Measurements from ENCODE around the gene MVD. TPM values are rescaled to one million over a fixed set of nuclear protein-coding genes. Genes with fewer than 3 reads are reported as not detected.

Gene MVD
- total RNA-seq, 1 donor from 2014 or later = 40.0 TPM

DNA sequence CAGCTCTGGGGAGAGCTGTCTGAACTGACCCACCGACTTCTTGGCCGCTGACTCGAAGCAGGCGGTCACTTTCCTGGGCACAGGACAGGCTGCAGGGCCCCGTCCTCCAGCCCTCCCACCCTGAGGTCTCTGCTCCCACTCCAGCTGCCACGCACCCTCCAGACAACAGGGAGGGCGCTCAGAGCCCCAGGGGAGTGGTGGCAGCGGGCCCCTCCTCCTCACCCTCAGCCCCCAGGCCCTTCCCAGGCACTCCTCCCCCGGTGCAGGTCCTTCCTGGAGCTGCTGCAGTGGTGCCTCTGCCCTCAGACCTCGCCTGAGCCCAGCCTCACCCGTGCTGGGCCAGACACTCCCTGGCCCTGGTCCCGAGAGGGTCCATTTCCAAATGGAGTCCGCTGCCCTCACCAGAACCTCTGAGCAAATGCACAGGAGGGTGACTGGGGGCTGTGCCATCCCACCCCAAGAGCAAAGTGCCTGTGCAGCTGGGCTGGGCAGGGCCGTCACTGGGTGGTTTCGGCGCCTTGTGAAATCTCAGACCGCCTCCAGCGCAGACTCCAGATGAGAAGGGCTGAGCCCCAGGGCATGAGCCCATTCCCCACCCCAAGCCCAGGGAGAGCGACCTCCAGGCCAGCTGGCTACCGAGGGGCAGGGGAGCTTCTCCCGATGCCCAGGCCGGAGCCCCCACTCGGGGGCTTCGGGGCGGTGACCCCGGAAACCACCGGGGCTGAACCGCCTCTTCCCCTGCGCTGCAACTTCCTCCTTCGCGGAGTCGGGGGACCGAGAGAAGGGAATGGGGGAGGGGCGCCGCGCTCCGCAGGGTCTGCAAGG lies 12.8 kb downstream of the MVD start:
- peaks cover 6% of the 10 kb centered on the region for H3K36me3 Mint-ChIP-seq (ENCODE audit: low read depth)
- H3K4me3 Mint-ChIP-seq (ENCODE audit: unreplicated experiment) = peak overlapping the region; percentile 66
- peaks cover 15% of the 10 kb centered on the region for H3K4me1 Mint-ChIP-seq (ENCODE audit: low read depth)
- no peaks in the 10 kb centered on the region for H3K27me3 Mint-ChIP-seq (ENCODE audit: low read depth)
- DNase-seq (ENCODE audit: low spot score) = peak; percentile 70
- TF ChIP-seq, protein P1, sequence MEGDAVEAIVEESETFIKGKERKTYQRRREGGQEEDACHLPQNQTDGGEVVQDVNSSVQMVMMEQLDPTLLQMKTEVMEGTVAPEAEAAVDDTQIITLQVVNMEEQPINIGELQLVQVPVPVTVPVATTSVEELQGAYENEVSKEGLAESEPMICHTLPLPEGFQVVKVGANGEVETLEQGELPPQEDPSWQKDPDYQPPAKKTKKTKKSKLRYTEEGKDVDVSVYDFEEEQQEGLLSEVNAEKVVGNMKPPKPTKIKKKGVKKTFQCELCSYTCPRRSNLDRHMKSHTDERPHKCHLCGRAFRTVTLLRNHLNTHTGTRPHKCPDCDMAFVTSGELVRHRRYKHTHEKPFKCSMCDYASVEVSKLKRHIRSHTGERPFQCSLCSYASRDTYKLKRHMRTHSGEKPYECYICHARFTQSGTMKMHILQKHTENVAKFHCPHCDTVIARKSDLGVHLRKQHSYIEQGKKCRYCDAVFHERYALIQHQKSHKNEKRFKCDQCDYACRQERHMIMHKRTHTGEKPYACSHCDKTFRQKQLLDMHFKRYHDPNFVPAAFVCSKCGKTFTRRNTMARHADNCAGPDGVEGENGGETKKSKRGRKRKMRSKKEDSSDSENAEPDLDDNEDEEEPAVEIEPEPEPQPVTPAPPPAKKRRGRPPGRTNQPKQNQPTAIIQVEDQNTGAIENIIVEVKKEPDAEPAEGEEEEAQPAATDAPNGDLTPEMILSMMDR (IDR thresholded peaks at IDR 0.05) = no peak
- no peaks in the 10 kb centered on the region for H3K9me3 Mint-ChIP-seq (ENCODE audit: low read depth)
- peak overlapping the region; percentile 49 for H3K27ac Mint-ChIP-seq (ENCODE audit: unreplicated experiment)

DNA sequence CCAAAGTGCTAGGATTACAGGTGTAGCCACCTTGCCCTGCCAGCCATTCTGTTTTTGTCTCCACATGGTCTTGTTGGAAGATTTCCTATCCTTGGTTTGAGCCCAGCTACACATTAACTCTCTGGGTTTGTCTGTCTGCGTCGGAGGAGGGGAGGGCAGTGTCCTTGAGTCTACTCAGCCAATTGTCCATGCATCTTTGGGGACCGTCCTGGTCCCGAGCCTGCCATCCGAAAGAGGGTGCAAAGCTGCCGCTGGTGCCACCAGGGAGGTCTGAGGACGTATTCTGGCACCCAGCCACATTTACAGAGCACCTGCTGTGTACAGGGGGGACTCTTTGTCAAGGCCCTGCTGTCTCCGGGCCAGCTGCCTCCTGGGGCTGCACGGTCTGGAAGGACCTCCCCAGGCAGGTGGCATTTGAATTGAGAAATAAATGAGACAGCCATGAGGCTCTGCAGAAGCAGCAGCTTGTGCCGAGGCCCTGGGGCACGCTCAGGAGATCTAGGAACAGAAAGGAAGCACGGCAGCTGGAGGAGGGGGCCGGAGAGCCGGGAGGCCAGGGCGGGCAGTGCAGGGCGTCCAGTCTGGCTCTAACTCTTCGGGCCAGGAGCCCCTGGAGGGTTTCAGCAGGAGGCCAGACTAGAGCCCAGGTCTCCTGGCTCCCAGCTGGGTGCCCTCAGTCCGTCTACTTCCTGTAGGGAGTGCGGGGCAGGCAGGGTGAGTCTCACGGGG lies 13.5 kb downstream of the MVD start:
- H3K9me3 Mint-ChIP-seq (ENCODE audit: low read depth) = no peaks in the 10 kb centered on the region
- H3K27ac Mint-ChIP-seq (ENCODE audit: unreplicated experiment) = peak overlapping the region; percentile 27
- TF ChIP-seq, protein P1 (IDR thresholded peaks at IDR 0.05) = no peak

DNA sequence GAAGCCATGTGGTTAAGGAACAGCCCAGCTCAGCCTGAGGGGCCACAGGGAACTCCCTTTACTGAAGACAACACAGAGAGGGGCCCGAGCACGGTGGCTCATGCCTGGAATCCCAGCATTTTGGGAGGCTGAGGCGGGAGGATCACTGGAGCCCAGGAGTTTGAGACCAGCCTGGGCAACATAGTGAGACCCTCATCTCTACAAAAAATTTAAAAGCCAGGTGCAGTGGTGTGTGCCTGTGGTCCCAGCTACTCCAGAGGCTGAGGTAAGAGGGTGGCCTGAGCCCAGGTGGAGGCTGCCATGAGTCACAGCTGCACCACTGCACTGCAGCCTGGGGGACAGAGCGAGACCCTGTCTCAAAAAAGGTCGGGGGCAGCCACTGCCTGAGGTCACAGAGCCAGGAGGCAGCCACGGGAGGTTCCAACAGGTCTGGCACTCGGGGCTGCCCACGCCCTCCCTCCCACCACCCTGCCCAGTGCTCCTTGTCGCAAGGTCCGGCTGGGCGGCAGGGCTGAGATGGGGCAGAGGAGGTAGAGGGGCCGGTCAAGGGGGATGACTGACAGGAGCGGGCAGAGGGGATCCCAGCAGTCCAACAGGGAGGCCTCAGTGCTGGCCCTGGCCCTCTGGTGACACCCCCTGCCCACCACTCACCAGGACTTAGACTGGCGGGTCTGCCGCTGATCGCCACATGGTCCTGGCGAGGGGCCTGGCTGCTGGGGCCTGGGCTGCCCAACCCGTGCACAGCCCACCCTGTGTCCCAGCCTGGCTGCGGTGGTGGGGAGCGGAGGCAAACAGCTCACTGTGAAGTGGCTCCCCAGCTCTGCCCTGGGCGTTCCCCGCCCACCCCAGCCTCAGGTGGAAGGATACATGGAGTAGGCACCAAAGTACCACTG lies 15.5 kb downstream of the MVD start:
- no peaks in the 10 kb centered on the region for H3K36me3 Mint-ChIP-seq (ENCODE audit: low read depth)
- H3K27me3 Mint-ChIP-seq (ENCODE audit: low read depth) = no peaks in the 10 kb centered on the region
- no peaks in the 10 kb centered on the region for H3K9me3 Mint-ChIP-seq (ENCODE audit: low read depth)
- peaks cover 15% of the 10 kb centered on the region for H3K4me1 Mint-ChIP-seq (ENCODE audit: low read depth)
- H3K27ac Mint-ChIP-seq (ENCODE audit: unreplicated experiment) = no peak overlapping the region
- H3K4me3 Mint-ChIP-seq (ENCODE audit: unreplicated experiment) = no peak overlapping the region
- DNase-seq (ENCODE audit: low spot score) = no peak
- TF ChIP-seq, protein P1 (IDR thresholded peaks at IDR 0.05) = no peak

More for the DNA sequence above, 13.5 kb downstream of the MVD start:
- H3K36me3 Mint-ChIP-seq (ENCODE audit: low read depth) = peaks cover 2% of the 10 kb centered on the region
- no peaks in the 10 kb centered on the region for H3K27me3 Mint-ChIP-seq (ENCODE audit: low read depth)
- H3K4me1 Mint-ChIP-seq (ENCODE audit: low read depth) = peaks cover 15% of the 10 kb centered on the region
- DNase-seq (ENCODE audit: low spot score) = no peak
- no peak overlapping the region for H3K4me3 Mint-ChIP-seq (ENCODE audit: unreplicated experiment)

DNA sequence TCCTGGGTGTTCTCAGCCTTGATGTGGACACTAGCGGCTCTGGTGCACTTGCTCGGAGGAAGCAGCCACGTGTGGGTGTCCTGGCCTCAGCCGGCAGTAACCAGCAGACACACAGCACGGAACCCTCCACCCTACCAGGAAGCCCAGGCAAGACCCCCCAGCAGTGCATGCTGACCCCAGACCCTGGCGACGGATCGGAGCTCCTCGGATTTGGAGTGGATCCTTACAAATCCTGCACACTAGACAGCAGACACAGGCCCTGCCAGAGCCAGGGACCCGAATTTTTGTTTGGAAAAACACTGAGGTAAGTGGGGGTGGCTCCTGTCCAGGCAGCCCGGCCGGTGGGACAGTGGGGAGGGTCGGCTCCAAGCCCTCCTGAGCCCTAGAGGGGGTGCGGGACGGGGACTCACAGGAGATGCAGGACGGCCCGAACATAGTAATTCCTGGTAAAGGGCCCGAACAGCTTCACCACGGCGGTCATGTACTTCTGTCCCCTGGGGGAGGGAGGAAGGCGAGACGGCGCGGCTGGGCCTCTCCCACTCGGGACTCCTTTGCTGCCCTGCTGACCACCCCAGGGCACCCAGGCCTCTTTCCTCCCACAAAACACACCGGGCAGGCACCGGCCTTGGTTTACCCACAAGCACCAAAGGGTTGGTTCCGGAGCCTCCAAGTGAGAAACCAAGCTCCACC lies 16.4 kb downstream of the MVD start:
- Mint-ChIP-seq H3K9me3 (ENCODE audit: low read depth) (no peaks in the 10 kb centered on the region), H3K4me1 (ENCODE audit: low read depth) (peaks cover 15% of the 10 kb centered on the region), H3K27me3 (ENCODE audit: low read depth) (no peaks in the 10 kb centered on the region), H3K4me3 (ENCODE audit: unreplicated experiment) (no peak overlapping the region), H3K36me3 (ENCODE audit: low read depth) (no peaks in the 10 kb centered on the region), H3K27ac (ENCODE audit: unreplicated experiment) (no peak overlapping the region)
- TF ChIP-seq, protein P1 (IDR thresholded peaks at IDR 0.05) = no peak
- DNase-seq (ENCODE audit: low spot score) = no peak

Measured in chondrocyte (in vitro differentiated cells).